ENCODE results near the gene TBC1D5. TPM values are rescaled to one million over a fixed set of nuclear protein-coding genes. Genes with fewer than 3 reads are reported as not detected.
"Not testable (repeated sequence)": the region's sequence is repeated elsewhere in the genome, so short reads cannot be mapped to it uniquely, and the experiment has no call there.

TBC1D5 gene
- total RNA-seq, 1 donor from 2014 or later, result 75.6 TPM

GRCh38 chr3:17505856-17506255, 236.6 kb downstream of the TBC1D5 start:
- Histone ChIP-seq H3K36me3 (no peaks in the 10 kb centered on the region), H3K27ac (no peak overlapping the region), H3K4me1 (no peaks in the 10 kb centered on the region), H3K9me3 (no peaks in the 10 kb centered on the region), H3K27me3 (ENCODE audit: low read depth) (no peaks in the 10 kb centered on the region), H3K4me3 (no peak overlapping the region)
- intact Hi-C loops (cut with DNase I), result no loop called here
- no peak for DNase-seq
- TF ChIP-seq CTCF (IDR thresholded peaks at IDR 0.05), result no peak
- no peak for ATAC-seq

- Histone ChIP-seq H3K27ac (no peak overlapping the region), H3K4me3 (no peak overlapping the region), H3K27me3 (ENCODE audit: low read depth) (no peaks in the 10 kb centered on the region), H3K36me3 (no peaks in the 10 kb centered on the region), H3K9me3 (no peaks in the 10 kb centered on the region), H3K4me1 (no peaks in the 10 kb centered on the region)
- ATAC-seq (no peak), DNase-seq (no peak)
- intact Hi-C loops (cut with DNase I), result no loop called here
- TF ChIP-seq CTCF (IDR thresholded peaks at IDR 0.05), result no peak
Measured at GRCh38 chr3:17501745-17502144, 240.7 kb downstream of the TBC1D5 start.

GRCh38 chr3:17500618-17501017, 241.8 kb downstream of the TBC1D5 start:
- no peak for TF ChIP-seq CTCF (IDR thresholded peaks at IDR 0.05)
- DNase-seq (no peak), ATAC-seq (no peak)
- H3K4me1 ChIP-seq, result no peaks in the 10 kb centered on the region
- H3K36me3 ChIP-seq, result no peaks in the 10 kb centered on the region
- intact Hi-C loops (cut with DNase I), result no loop called here
- H3K27ac ChIP-seq, result no peak overlapping the region
- no peaks in the 10 kb centered on the region for H3K27me3 ChIP-seq (ENCODE audit: low read depth)
- H3K4me3 ChIP-seq, result no peak overlapping the region
- no peaks in the 10 kb centered on the region for H3K9me3 ChIP-seq

GRCh38 chr3:17494117-17494809, 248.2 kb downstream of the TBC1D5 start:
- Histone ChIP-seq H3K9me3 (no peaks in the 10 kb centered on the region), H3K27me3 (ENCODE audit: low read depth) (no peaks in the 10 kb centered on the region), H3K36me3 (no peaks in the 10 kb centered on the region), H3K4me1 (no peaks in the 10 kb centered on the region), H3K4me3 (no peak overlapping the region), H3K27ac (no peak overlapping the region)
- intact Hi-C loops (cut with DNase I), result no loop called here
- TF ChIP-seq CTCF (IDR thresholded peaks at IDR 0.05), result no peak
- DNase-seq (no peak), ATAC-seq (no peak)

- Histone ChIP-seq H3K9me3 (peaks cover 6% of the 10 kb centered on the region), H3K4me3 (no peak overlapping the region), H3K36me3 (no peaks in the 10 kb centered on the region), H3K27me3 (ENCODE audit: low read depth) (no peaks in the 10 kb centered on the region), H3K4me1 (no peaks in the 10 kb centered on the region), H3K27ac (no peak overlapping the region)
- DNase-seq (no peak), ATAC-seq (no peak)
- intact Hi-C loops (cut with DNase I), result no loop called here
- TF ChIP-seq CTCF (IDR thresholded peaks at IDR 0.05), result no peak
Measured at GRCh38 chr3:17491601-17492000, 250.8 kb downstream of the TBC1D5 start.

- H3K4me3 ChIP-seq; H3K36me3 ChIP-seq; H3K9me3 ChIP-seq; ATAC-seq; DNase-seq; H3K27ac ChIP-seq; H3K27me3 ChIP-seq (ENCODE audit: low read depth); intact Hi-C loops (cut with DNase I); H3K4me1 ChIP-seq: not testable (repeated sequence)
Measured at GRCh38 chr3:17491190-17491589, 251.2 kb downstream of the TBC1D5 start.
